K562 (cell line): ENCODE results near the gene ANKRD16. TPM values are rescaled to one million over a fixed set of nuclear protein-coding genes. Genes with fewer than 3 reads are reported as not detected.

Experiments
- ATAC-seq: fragments of 200-7000 bp; cut with Tn5 transposase; 3 replicates; pipeline ENCODE4 v1.9.1; 2020; ENCODE audit warnings: moderate library complexity
- BruUV-seq: library from RNA; stranded (reverse); fragments of 400-500 nt; replicated peaks from 2 replicates; lab custom pipeline; 2021; lab: Mats Ljungman, UMichigan
- CTCF ChIA-PET: fragments of 300-600 bp; formaldehyde crosslinking; extraction: SDS; loops from one replicate; lab custom pipeline; 2021; ENCODE audit warnings: low intra/inter-chr PET ratio; lab: Yijun Ruan, JAX
- POLR2A ChIA-PET: fragments of 300-600, 350-650 bp; sonication (Branson Sonifier 250); formaldehyde crosslinking; extraction: SDS; loops from one replicate; lab custom pipeline; 2021; ENCODE audit warnings: antibody characterized with exemption, inconsistent platforms; lab: Yijun Ruan, JAX
- DNase-seq, 4 experiments: peaks; one replicate each; pipeline versions ENCODE4 v3.0.0 to v3.0.0-alpha.2; 2011 to 2018; ENCODE audit warnings: low spot score in 3 of 4, mixed read lengths in 3 of 4; ENCODE audit errors: extremely low read depth in 1 of 4
- FAIRE-seq: peaks from 2 replicates; lab custom pipeline; 2011; peaks lifted over from hg19 to GRCh38; lab: Jason Lieb, UNC
- H2AFZ ChIP-seq: 2 replicates; pipeline ENCODE4 v1.6.0; 2011; ENCODE audit warnings: low read depth, low read length, control low read depth, inconsistent platforms
- H3K27ac ChIP-seq: fragments of 200-600 bp; 3 replicates; pipeline ENCODE4 v1.8.0; 2011; ENCODE audit warnings: low read depth, mild to moderate bottlenecking, control low read depth, inconsistent platforms, low read length, moderate library complexity, mixed read lengths; ENCODE audit errors: extremely low read depth
- H3K27me3 ChIP-seq, 2 experiments: fragments of 300-600 bp in 1 of 2; 2 replicates in 1 of 2; 3 replicates in 1 of 2; pipeline versions ENCODE4 v1.6.0 to v1.8.0; 2011; ENCODE audit warnings: inconsistent platforms in 2 of 2, low read length in 2 of 2, mild to moderate bottlenecking in 1 of 2, mixed read lengths in 1 of 2, moderate library complexity in 1 of 2; ENCODE audit not compliant: control insufficient read depth in 2 of 2, insufficient read depth in 2 of 2
- H3K36me3 ChIP-seq: fragments of 300-600 bp; 3 replicates; pipeline ENCODE4 v1.8.0; 2011; ENCODE audit warnings: mild to moderate bottlenecking, low read length, inconsistent platforms; ENCODE audit not compliant: control insufficient read depth, insufficient read depth
- H3K4me1 ChIP-seq, 2 experiments: fragments of 200-600 bp in 1 of 2; replicated peaks in 1 of 2; 2 replicates in 1 of 2; 3 replicates in 1 of 2; pipeline versions ENCODE4 v1.5.1 to v1.8.0; 2011; ENCODE audit warnings: inconsistent platforms in 2 of 2, low read length in 2 of 2, mild to moderate bottlenecking in 1 of 2, mixed read lengths in 1 of 2, moderate library complexity in 1 of 2; ENCODE audit not compliant: control insufficient read depth in 2 of 2, insufficient read depth in 2 of 2
- H3K4me2 ChIP-seq: 2 replicates; pipeline ENCODE4 v1.6.1; 2011; ENCODE audit warnings: low read length, control low read depth, inconsistent platforms, mixed read lengths; ENCODE audit not compliant: insufficient read depth
- H3K4me3 ChIP-seq: fragments of 200-600 bp; sonication (generic), shearing (Covaris generic); 2 replicates; pipeline ENCODE4 v1.5.1; 2016; ENCODE audit warnings: control low read depth, inconsistent platforms
- H3K79me2 ChIP-seq: fragments of 200-600 bp; 3 replicates; pipeline ENCODE4 v1.8.0; 2011; ENCODE audit warnings: low read length, inconsistent platforms; ENCODE audit not compliant: control insufficient read depth, insufficient read depth
- H3K9ac ChIP-seq, 2 experiments: 2 replicates each; pipeline versions ENCODE4 v1.6.0 to v1.6.1; 2011; ENCODE audit warnings: low read depth in 2 of 2, low read length in 2 of 2, control low read depth in 1 of 2, inconsistent platforms in 1 of 2, mild to moderate bottlenecking in 1 of 2, mixed read lengths in 1 of 2; ENCODE audit not compliant: insufficient read depth in 1 of 2
- H3K9me1 ChIP-seq: one replicate; pipeline ENCODE4 v1.6.0; 2011; ENCODE audit warnings: inconsistent platforms, mild to moderate bottlenecking, low read length, moderate library complexity; ENCODE audit not compliant: control insufficient read depth, insufficient read depth
- H3K9me3 ChIP-seq: replicated peaks from 2 replicates; pipeline ENCODE4 v1.5.1; 2011; ENCODE audit warnings: low read depth, low read length, inconsistent platforms; ENCODE audit not compliant: control insufficient read depth, insufficient read depth
- H4K20me1 ChIP-seq: replicated peaks from 2 replicates; pipeline ENCODE4 v1.6.1; 2011; ENCODE audit warnings: low read length, inconsistent platforms, mixed read lengths; ENCODE audit not compliant: control insufficient read depth, insufficient read depth
- AFF1 ChIP-seq, 2 experiments: fragments of 450-650 bp; IDR thresholded peaks; 2 replicates each; pipeline ENCODE4 v1.6.1; 2018; ENCODE audit warnings: mild to moderate bottlenecking in 2 of 2, low read depth in 1 of 2; ENCODE audit not compliant: partially characterized antibody in 2 of 2
- CHD2 ChIP-seq: IDR thresholded peaks from 2 replicates; pipeline ENCODE4 v1.6.1; 2011; ENCODE audit warnings: low read depth, low read length
- CHD4 ChIP-seq: fragments of 200-600 bp; sonication (generic); IDR thresholded peaks from 3 replicates; pipeline ENCODE4 v1.6.1; 2012; ENCODE audit warnings: low read depth, mild to moderate bottlenecking, mixed read lengths, low read length, inconsistent platforms; ENCODE audit not compliant: insufficient read depth, insufficient replicate concordance, poor library complexity, severe bottlenecking
- DACH1 ChIP-seq: fragments of 450-650 bp; IDR thresholded peaks from 2 replicates; pipeline ENCODE4 v1.6.1; 2018; ENCODE audit not compliant: partially characterized antibody
- FOSL1 ChIP-seq: fragments of 200-800 bp; sonication (Bioruptor generic); conservative IDR thresholded peaks from 2 replicates; pipeline ENCODE4 v1.6.1; 2016; ENCODE audit warnings: missing genetic modification characterization, missing compliant biosample characterization
- HMG20B ChIP-seq: fragments of 250-450 bp; sonication (Bioruptor Pico); IDR thresholded peaks from 2 replicates; pipeline ENCODE4 v1.5.0; 2021; ENCODE audit warnings: mild to moderate bottlenecking
- ILF3 ChIP-seq: fragments of 450-650 bp; IDR thresholded peaks from 2 replicates; pipeline ENCODE4 v1.6.1; 2018; ENCODE audit warnings: antibody characterized with exemption, mild to moderate bottlenecking, moderate library complexity, borderline replicate concordance
- MAZ ChIP-seq, 2 experiments: fragments of 450-650 bp in 1 of 2; sonication (generic) in 1 of 2; formaldehyde crosslinking; IDR thresholded peaks in 1 of 2; conservative IDR thresholded peaks in 1 of 2; 2 replicates each; pipeline versions ENCODE4 v1.4.0 to v1.5.0; 2020; ENCODE audit warnings: mild to moderate bottlenecking in 1 of 2, missing genetic modification reagents in 1 of 2
- MLLT1 ChIP-seq, 2 experiments: fragments of 450-650 bp; IDR thresholded peaks; 2 replicates each; pipeline ENCODE4 v1.6.1; 2016
- MYC ChIP-seq, 2 experiments: fragments of 250-450 bp in 1 of 2; sonication (Bioruptor Pico) in 1 of 2; IDR thresholded peaks; 2 replicates each; pipeline versions ENCODE4 v1.5.1 to v1.6.1; 2012 to 2021; ENCODE audit warnings: low read depth in 2 of 2, borderline replicate concordance in 1 of 2, improper control_type of control experiment in 1 of 2, low read length in 1 of 2, mild to moderate bottlenecking in 1 of 2, moderate library complexity in 1 of 2
- NFIX ChIP-seq: fragments of 250-450 bp; sonication (Bioruptor Pico); IDR thresholded peaks from 2 replicates; pipeline ENCODE4 v1.4.0; 2020; ENCODE audit warnings: low read depth, mild to moderate bottlenecking, moderate library complexity
- TCF7L2 ChIP-seq: fragments of 150-350 bp; IDR thresholded peaks from 2 replicates; pipeline ENCODE4 v1.6.1; 2016; ENCODE audit warnings: low read depth, mild to moderate bottlenecking, low read length, moderate library complexity
- U2AF2 ChIP-seq: fragments of 200-400 bp; formaldehyde crosslinking; optimal IDR thresholded peaks from 2 replicates; pipeline ENCODE3; 2017; ENCODE audit warnings: low read depth, mild to moderate bottlenecking, low read length
- WGBS: fragments of 100-300 bp; shearing (Covaris generic); methylation state at CpG from one replicate; pipeline ENCODE4 v1.1.6; 2016; ENCODE audit warnings: low coverage, mixed read lengths; ENCODE audit not compliant: insufficient coverage; ENCODE audit errors: missing lambda C conversion rate; 5-methylcytosine and 5-hydroxymethylcytosine counted together
- in situ Hi-C: fragments of 300-500 bp; cut with MboI; formaldehyde crosslinking; loops from 4 replicates; pipeline ENCODE4 v1.15.0; 2018; ENCODE audit warnings: inconsistent platforms, mixed read lengths
- intact Hi-C: fragments of 100-400 bp; cut with micrococcal nuclease; formaldehyde crosslinking; loops from 2 replicates; pipeline ENCODE4 v1.14.2; 2022
- polyA plus RNA-seq, 8 experiments: library from polyadenylated mRNA; depleted of rRNA in 4 of 8; stranded (reverse) in 5 of 8; unstranded in 3 of 8; fragments of >200 nt; fragmentation: Nextera tagmentation in 2 of 8; fragmentation: Illumina TruSeq in 1 of 8; extraction: Ambion mirVana in 2 of 8; extraction: Trizol in 1 of 8; gene quantifications; 2 replicates each; pipeline versions ENCODE4 v1.2.1 to v1.2.3, GENCODE V29; 2011 to 2014; ENCODE audit warnings: inconsistent platforms in 1 of 8, missing spikeins in 1 of 8
- total RNA-seq, 7 experiments: library from RNA; depleted of rRNA in 6 of 7; stranded (reverse); fragments of >200 nt in 6 of 7; fragmentation: Illumina TruSeq in 2 of 7; extraction: Trizol in 2 of 7; gene quantifications; 2 replicates each; pipeline versions ENCODE4 v1.2.1 to v1.2.3, GENCODE V29; 2011 to 2021; ENCODE audit warnings: low replicate concordance in 1 of 7
- TF ChIP-seq, protein P1 (sequence below): fragments of 250-450 bp; sonication (Bioruptor Pico); IDR thresholded peaks from 2 replicates; pipeline ENCODE4 v1.6.1; 2021; ENCODE audit warnings: mild to moderate bottlenecking

The ANKRD16 gene
- total and polyA plus RNA-seq, 9 of the 15 experiments (the other 6 are each of a cell fraction or from before 2014, with no cell fraction given), result 1.5 to 16.0 (median 9.5) TPM

- TF ChIP-seq, protein P1, sequence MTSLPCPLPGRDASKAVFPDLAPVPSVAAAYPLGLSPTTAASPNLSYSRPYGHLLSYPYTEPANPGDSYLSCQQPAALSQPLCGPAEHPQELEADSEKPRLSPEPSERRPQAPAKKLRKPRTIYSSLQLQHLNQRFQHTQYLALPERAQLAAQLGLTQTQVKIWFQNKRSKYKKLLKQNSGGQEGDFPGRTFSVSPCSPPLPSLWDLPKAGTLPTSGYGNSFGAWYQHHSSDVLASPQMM (CRISPR knock-in tag), result no peak
- peak in 1 of 2 experiments; percentile 62; a peak in 1 of 4 replicates for TF ChIP-seq MLLT1 (IDR thresholded peaks at IDR 0.05)
- TF ChIP-seq, all 486 proteins: peak for 17
Measured at GRCh38 chr10:5873515-5873995, 16.1 kb downstream of the ANKRD16 start (continued).

DNA sequence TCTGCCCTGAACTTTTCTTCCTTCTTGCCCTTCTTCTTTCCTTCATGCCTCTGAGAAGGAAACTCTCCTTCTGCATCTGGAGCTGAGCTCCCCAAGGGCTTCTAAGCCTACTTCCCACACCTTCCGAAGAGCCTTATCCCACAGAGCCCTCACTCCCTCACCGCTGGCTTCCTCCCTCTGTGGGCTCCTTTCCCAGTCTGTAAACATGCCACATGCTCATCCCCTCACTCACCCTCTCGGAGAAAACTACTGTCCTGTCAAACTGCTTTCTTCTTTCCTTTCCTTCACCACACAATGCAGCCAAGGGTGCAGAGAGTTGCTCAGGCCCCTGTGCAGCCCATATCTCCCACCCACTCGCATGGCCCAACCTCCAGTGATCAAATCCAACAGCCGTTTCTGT is 18.1 kb downstream of the ANKRD16 start:
- H3K4me2 ChIP-seq, result no peak overlapping the region
- H3K79me2 ChIP-seq, result no peaks in the 10 kb centered on the region
- no peak overlapping the region for H2AFZ ChIP-seq
- no peak for FAIRE-seq
- no peak for ATAC-seq
- H4K20me1 ChIP-seq, result no peaks in the 10 kb centered on the region
- ChIA-PET CTCF (no interaction called here), POLR2A (no interaction called here)
- no peak overlapping the region for H3K27ac ChIP-seq
- intact Hi-C loops (loop anchor here (5.0 kb wide), 1 partner anchor 59 kb away; the partner anchor contains the start of gene GDI2), in situ Hi-C loops (no loop called here)
- no peaks in the 10 kb centered on the region for H3K9me1 ChIP-seq
- WGBS, result 72% methylated on average over 5 of the region's 5 CpGs
- no peak overlapping the region for H3K4me3 ChIP-seq
- H3K9me3 ChIP-seq, result no peaks in the 10 kb centered on the region; the same call in none of the 2 replicates
- no TSS peak for BruUV-seq
- H3K9ac ChIP-seq, result no peak overlapping the region
- H3K36me3 ChIP-seq, result peaks cover 9% of the 10 kb centered on the region; the same call in 2 of the 3 replicates
- no peak for DNase-seq
- no peaks in the 10 kb centered on the region for H3K27me3 ChIP-seq
- peaks cover 0 to 3% of the 10 kb centered on the region in 2 experiments; a peak in 3 of 5 replicates for H3K4me1 ChIP-seq
- TF ChIP-seq MAZ (CRISPR knock-in tag; conservative IDR thresholded peaks at IDR 0.05 in 1 of 2, IDR thresholded peaks at IDR 0.05 in 1 of 2), result no peak
- no peak for TF ChIP-seq NFIX (CRISPR knock-in tag)
- TF ChIP-seq ILF3, result no peak
- TF ChIP-seq MYC (IDR thresholded peaks at IDR 0.05; ENCODE audit: low read depth, low read length), result no peak
- no peak for TF ChIP-seq MYC (CRISPR knock-in tag; IDR thresholded peaks at IDR 0.05; ENCODE audit: borderline replicate concordance, low read depth)
- TF ChIP-seq HMG20B (CRISPR knock-in tag), result no peak
- no peak for TF ChIP-seq AFF1 (IDR thresholded peaks at IDR 0.05; ENCODE audit: low read depth in 1 of 2, partially characterized antibody in 2 of 2)
- TF ChIP-seq CHD4, result no peak
- no peak for TF ChIP-seq FOSL1 (tag)
- no peak for TF ChIP-seq CHD2
- no peak for TF ChIP-seq U2AF2
- TF ChIP-seq TCF7L2, result no peak
- TF ChIP-seq DACH1, result no peak
